Measurements from ENCODE around the gene ZNF629.

ZNF629 gene

DNA sequence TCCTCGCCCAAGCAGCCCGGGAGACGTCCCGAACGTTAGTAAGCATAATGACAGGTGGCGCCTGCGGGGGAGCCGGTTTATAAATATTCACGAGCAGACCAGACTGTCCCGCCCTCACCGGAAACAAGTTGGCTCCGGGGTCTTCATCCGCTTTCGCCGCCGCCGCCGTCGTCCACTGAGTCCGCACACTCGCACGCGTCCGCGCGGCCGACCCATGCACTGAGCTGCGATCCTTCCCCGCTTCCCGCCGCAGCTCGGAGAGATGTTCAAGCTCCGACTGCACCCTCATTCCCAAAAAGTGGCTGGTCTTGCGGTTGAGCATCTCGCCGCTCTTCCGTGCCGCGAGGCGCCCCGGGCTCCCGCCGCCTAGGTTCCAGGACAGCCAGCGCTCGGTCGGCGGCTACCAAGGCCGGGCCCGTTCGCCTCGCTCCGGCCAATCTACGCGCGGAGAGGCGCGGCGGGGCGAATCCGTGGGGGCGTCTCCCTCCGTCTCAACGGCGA is 25.5 kb downstream of the ZNF629 start:
- DNase-seq (ENCODE audit: extremely low read depth, low read depth), result no peak

DNA sequence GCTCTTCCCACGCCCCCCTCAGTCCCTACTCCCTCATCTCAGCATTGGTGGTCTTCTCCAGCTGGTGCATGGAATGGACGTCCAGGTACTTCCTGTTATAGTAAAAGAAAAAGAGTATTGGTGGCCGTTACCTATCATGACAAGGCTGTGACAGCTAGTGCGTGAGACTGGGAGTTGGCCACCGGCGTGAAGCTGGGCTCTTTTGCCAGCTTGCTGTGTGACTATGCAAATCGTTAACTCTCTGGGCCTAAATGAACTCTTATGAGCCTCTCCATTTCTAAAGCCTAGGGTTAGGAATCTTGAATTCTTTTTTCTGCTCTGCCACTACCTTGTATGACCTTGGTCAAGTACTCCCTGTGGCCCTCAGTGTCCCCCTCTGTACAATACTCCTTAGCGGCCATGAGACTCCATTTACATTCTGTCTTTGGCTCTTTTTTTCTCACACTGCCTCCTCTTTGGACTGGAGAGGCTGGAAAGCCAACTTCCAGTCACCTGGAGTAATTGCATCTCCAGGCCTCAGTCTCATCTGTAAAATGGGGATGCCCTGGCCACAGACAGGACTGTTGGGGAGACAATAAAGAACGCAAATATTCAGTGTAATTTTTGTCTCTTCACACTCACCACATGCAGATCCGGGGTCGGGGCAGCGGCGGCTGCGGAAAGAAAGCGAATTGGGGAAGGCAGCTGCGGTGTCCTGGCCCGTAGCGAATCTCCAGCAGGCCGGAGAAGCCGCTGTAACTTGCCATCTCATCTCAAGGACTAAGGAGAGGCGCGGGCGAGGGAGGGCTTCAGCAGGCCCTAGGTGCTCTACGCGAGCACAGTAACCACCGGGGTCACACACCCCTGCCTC is 26.2 kb downstream of the ZNF629 start:
- peak overlapping the region; percentile 94 for H3K4me3 ChIP-seq (replicated peaks; ENCODE audit: low read depth, low read length)
- no peak for DNase-seq (ENCODE audit: extremely low read depth, low read depth)
- TF ChIP-seq, protein P1, sequence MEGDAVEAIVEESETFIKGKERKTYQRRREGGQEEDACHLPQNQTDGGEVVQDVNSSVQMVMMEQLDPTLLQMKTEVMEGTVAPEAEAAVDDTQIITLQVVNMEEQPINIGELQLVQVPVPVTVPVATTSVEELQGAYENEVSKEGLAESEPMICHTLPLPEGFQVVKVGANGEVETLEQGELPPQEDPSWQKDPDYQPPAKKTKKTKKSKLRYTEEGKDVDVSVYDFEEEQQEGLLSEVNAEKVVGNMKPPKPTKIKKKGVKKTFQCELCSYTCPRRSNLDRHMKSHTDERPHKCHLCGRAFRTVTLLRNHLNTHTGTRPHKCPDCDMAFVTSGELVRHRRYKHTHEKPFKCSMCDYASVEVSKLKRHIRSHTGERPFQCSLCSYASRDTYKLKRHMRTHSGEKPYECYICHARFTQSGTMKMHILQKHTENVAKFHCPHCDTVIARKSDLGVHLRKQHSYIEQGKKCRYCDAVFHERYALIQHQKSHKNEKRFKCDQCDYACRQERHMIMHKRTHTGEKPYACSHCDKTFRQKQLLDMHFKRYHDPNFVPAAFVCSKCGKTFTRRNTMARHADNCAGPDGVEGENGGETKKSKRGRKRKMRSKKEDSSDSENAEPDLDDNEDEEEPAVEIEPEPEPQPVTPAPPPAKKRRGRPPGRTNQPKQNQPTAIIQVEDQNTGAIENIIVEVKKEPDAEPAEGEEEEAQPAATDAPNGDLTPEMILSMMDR (IDR thresholded peaks at IDR 0.05; ENCODE audit: low read depth, low read length, missing control alignments), result no peak

More for the DNA sequence above, 25.5 kb downstream of the ZNF629 start:
- TF ChIP-seq, protein P1 (IDR thresholded peaks at IDR 0.05; ENCODE audit: low read depth, low read length, missing control alignments), result no peak
- H3K4me3 ChIP-seq (replicated peaks; ENCODE audit: low read depth, low read length), result peak overlapping the region; percentile 94

DNA sequence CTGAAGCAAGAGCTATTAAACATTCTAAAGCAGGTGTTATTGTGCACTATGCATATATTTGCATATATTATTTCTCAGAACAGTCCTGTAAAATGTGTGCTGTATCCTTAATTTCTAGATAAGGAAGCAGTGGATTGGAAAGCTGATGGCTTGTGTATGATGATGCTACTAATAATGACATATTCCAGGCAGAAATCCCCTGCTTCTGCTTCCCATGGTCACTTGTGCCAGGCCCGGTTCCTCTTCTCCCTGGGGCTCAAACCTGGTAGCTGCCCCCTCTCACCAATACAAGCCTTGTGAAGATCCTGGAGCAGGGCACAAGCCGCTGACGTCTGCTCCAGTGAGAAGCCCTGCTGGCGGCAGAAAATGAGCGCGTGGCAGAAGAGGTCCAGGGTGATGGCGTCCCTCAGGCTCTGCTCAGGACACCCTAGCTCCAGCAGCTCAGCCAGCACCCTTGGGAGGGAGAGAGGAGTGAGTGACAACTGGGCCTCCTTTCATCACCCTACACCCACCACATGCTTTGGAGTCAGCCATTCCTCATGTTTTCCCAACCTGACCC is 26.9 kb downstream of the ZNF629 start:
- no peak for DNase-seq (ENCODE audit: extremely low read depth, low read depth)
- H3K4me3 ChIP-seq (replicated peaks; ENCODE audit: low read depth, low read length), result peak overlapping the region; percentile 94; the same call in 1 of the 2 replicates
- TF ChIP-seq, protein P1 (IDR thresholded peaks at IDR 0.05; ENCODE audit: low read depth, low read length, missing control alignments), result no peak

DNA sequence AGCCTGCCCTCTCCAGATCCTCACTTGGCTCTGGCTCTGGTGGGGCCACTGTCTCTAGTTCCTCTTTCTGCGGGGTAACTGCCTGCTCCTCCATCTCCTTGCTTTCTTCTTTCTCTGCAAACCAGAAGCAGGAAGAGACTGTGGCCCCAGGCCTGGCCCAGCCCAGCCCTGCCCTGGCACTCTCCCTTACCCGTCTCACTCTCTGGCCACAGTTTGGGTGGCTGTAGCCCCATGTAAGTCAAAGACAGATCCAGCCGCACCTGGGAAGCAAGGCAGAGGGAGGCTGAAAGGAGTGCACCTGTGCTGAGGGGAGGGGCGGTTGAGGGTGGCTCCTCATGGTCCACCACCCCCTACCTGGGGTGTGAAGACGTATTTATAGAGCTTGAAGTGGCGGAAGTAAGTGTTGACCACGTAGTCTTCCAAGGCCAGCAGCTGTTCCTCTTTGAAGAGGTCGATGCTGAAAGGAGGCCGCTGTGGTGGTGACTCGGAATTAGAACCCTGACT is 28.0 kb downstream of the ZNF629 start:
- TF ChIP-seq, protein P1 (IDR thresholded peaks at IDR 0.05; ENCODE audit: low read depth, low read length, missing control alignments), result no peak
- DNase-seq (ENCODE audit: extremely low read depth, low read depth), result no peak
- H3K4me3 ChIP-seq (replicated peaks; ENCODE audit: low read depth, low read length), result no peak overlapping the region

DNA sequence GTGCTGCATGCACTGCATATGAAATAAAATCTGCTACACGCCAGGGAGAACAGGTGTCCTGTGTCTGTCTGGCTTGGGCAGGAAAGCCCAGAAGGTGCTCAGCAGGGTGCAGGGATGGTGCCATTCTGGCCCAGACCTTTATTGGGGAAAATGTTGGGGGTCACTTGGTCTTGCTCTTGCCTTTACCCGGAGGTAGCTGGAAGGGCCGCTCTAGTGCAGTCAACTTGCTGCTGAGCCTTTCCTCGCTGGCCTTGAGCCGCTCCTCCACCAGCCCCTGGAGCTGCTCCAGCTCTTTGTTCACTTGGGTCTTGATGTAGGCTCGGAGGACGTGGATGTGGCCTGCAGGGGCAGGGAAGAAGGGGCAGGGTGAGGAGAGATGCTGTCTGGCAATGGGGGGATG is 29.7 kb downstream of the ZNF629 start:
- TF ChIP-seq, protein P1 (IDR thresholded peaks at IDR 0.05; ENCODE audit: low read depth, low read length, missing control alignments), result no peak
- no peak for DNase-seq (ENCODE audit: extremely low read depth, low read depth)
- H3K4me3 ChIP-seq (replicated peaks; ENCODE audit: low read depth, low read length), result no peak overlapping the region

DNA sequence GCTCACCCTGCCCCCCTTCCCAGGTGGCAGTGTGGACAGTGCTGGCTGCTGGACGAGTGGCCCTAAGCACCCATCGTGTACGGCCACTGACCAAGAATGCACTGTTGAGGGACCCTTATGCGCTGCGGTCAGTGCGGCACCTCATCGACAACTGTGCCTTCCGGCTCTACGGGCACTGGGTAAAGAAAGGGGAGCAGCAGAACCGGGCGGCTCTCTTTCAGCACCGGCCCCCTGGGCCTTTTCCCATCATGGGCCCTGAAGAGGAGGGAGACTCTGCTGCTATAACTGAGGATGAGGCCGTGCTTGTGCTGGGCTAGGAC is 30.3 kb downstream of the ZNF629 start:
- TF ChIP-seq, protein P1 (IDR thresholded peaks at IDR 0.05; ENCODE audit: low read depth, low read length, missing control alignments), result no peak
- no peak overlapping the region for H3K4me3 ChIP-seq (replicated peaks; ENCODE audit: low read depth, low read length)
- DNase-seq (ENCODE audit: extremely low read depth, low read depth), result no peak
